Measurements from ENCODE around the gene PHF10. TPM values are rescaled to one million over a fixed set of nuclear protein-coding genes. Genes with fewer than 3 reads are reported as not detected.
A peak's percentile ranks its signal among the peaks of the same experiment; 100 is the strongest.

The PHF10 gene
- total RNA-seq, 1 experiment from 2014 or later: 6.3 TPM

- TF ChIP-seq CTCF (conservative IDR thresholded peaks at IDR 0.05; ENCODE audit: low read depth, low read length) (no peak), EZH2phosphoT487 (IDR thresholded peaks at IDR 0.05; ENCODE audit: borderline replicate concordance, low read length) (no peak), EZH2 (IDR thresholded peaks at IDR 0.05; ENCODE audit: low read length, unreplicated experiment) (no peak)
- no peaks in the 10 kb centered on the region for H3K9me2 ChIP-seq (replicated peaks; ENCODE audit: low read length)
- intact Hi-C loops (cut with micrococcal nuclease): loop anchor here (5.0 kb wide), 1 partner anchor 759 kb away; no protein-coding TSS in a partner anchor
- H3K4me2 ChIP-seq (ENCODE audit: low read length): no peak overlapping the region
- DNase-seq (no peak), ATAC-seq (no peak)
- H3K4me1 ChIP-seq (ENCODE audit: insufficient read depth, low read length): peaks cover 6% of the 10 kb centered on the region; the same call in 1 of the 2 replicates
- no peaks in the 10 kb centered on the region for H3K9me3 ChIP-seq (ENCODE audit: low read length)
- ChIA-PET CTCF (no interaction called here), POLR2A (ENCODE audit: unreplicated experiment) (no interaction called here)
- no peak overlapping the region for H2AFZ ChIP-seq (ENCODE audit: low read length)
- no peak overlapping the region for H3K4me3 ChIP-seq (ENCODE audit: low read length)
- no TSS peak for BruUV-seq (replicated peaks)
- H4K20me1 ChIP-seq (ENCODE audit: low read length): no peaks in the 10 kb centered on the region
- H3K27ac ChIP-seq (ENCODE audit: low read length): no peak overlapping the region
- H3K9ac ChIP-seq (ENCODE audit: low read length): no peak overlapping the region
- no peaks in the 10 kb centered on the region for H3K27me3 ChIP-seq (ENCODE audit: low read length)
- no peaks in the 10 kb centered on the region for H3F3A ChIP-seq (ENCODE audit: low read length, unreplicated experiment)
- no peaks in the 10 kb centered on the region for H3K79me2 ChIP-seq (ENCODE audit: low read length)
- H3K36me3 ChIP-seq (ENCODE audit: low read depth, low read length): no peaks in the 10 kb centered on the region
Measured at GRCh38 chr6:169656546-169657283, 67.6 kb downstream of the PHF10 start.

GRCh38 chr6:169654598-169655391, 69.5 kb downstream of the PHF10 start:
- Histone ChIP-seq H3K36me3 (ENCODE audit: low read depth, low read length) (no peaks in the 10 kb centered on the region), H3K9me2 (replicated peaks; ENCODE audit: low read length) (no peaks in the 10 kb centered on the region), H3K27ac (ENCODE audit: low read length) (no peak overlapping the region), H3F3A (ENCODE audit: low read length, unreplicated experiment) (no peaks in the 10 kb centered on the region), H3K9me3 (ENCODE audit: low read length) (no peaks in the 10 kb centered on the region), H3K4me1 (ENCODE audit: insufficient read depth, low read length) (peaks cover 6% of the 10 kb centered on the region; the same call in 1 of the 2 replicates), H3K4me2 (ENCODE audit: low read length) (peak overlapping the region; percentile 86), H4K20me1 (ENCODE audit: low read length) (no peaks in the 10 kb centered on the region), H2AFZ (ENCODE audit: low read length) (peak overlapping the region; percentile 83), H3K9ac (ENCODE audit: low read length) (peak overlapping the region; percentile 62), H3K79me2 (ENCODE audit: low read length) (no peaks in the 10 kb centered on the region), H3K27me3 (ENCODE audit: low read length) (no peaks in the 10 kb centered on the region), H3K4me3 (ENCODE audit: low read length) (peak overlapping the region; percentile 79)
- DNase-seq (peak; percentile 74), ATAC-seq (peak; percentile 89)
- intact Hi-C loops (cut with micrococcal nuclease): loop anchor here (1.0 to 5.0 kb wide), 4 partner anchors 36 to 757 kb away; no protein-coding TSS in a partner anchor
- ChIA-PET CTCF (interaction anchor here (0.6 to 1.0 kb wide), 4 partner anchors 34 to 584 kb away, joined by 3 to 5 read pairs (median 4); no protein-coding TSS in a partner anchor), POLR2A (ENCODE audit: unreplicated experiment) (interaction anchor here (0.5 kb wide), 1 partner anchor 51 kb away, joined by 3 read pairs; no protein-coding TSS in a partner anchor)
- BruUV-seq (replicated peaks): TSS peak; percentile 92
- TF ChIP-seq EZH2 (IDR thresholded peaks at IDR 0.05; ENCODE audit: low read length, unreplicated experiment) (no peak), CTCF (conservative IDR thresholded peaks at IDR 0.05; ENCODE audit: low read depth, low read length) (peak; percentile 64)

Other genes starting within 250 kb of the PHF10 start
- 20.0 and 28.3 TPM in 2 replicates for gene WDR27, start 22.5 kb downstream of the PHF10 start, total RNA-seq (2014; rRNA removed)
- 17.0 and 18.6 TPM in 2 replicates for gene C6orf120, start 22.4 kb downstream of the PHF10 start, total RNA-seq (2014; rRNA removed)
- gene DYNLT2, start 27.1 kb upstream of the PHF10 start, total RNA-seq (2014; rRNA removed): 0.51 and 1.5 TPM in 2 replicates
- gene ERMARD, start 27.1 kb upstream of the PHF10 start, total RNA-seq (2014; rRNA removed): 16.3 and 24.2 TPM in 2 replicates

Measured in PC-3 (cell line).